ENCODE data around the gene TM4SF18. TPM values are rescaled to one million over a fixed set of nuclear protein-coding genes. Genes with fewer than 3 reads are reported as not detected.

TM4SF18 gene
- total RNA-seq, 3 donors from 2014 or later (not counting 1 experiment from before 2014, with no cell fraction given), result not detected

- Histone ChIP-seq H3K27ac (ENCODE audit: low read length) (no peak overlapping the region), H3K9me3 (ENCODE audit: control insufficient read depth, insufficient read depth, low read length) (no peaks in the 10 kb centered on the region), H3K4me1 (ENCODE audit: control insufficient read depth, insufficient read depth, low read length) (no peaks in the 10 kb centered on the region), H3K4me3 (ENCODE audit: low read length) (no peak overlapping the region), H3K36me3 (ENCODE audit: control insufficient read depth, insufficient read depth, low read length) (no peaks in the 10 kb centered on the region), H3K27me3 (ENCODE audit: control insufficient read depth, insufficient read depth, low read length) (no peaks in the 10 kb centered on the region)
- intact Hi-C loops (cut with micrococcal nuclease), result no loop called here
- Mint-ChIP-seq H3K27me3 (ENCODE audit: low read depth in 2 of 2) (peaks cover 3 to 26% of the 10 kb centered on the region in 2 donors), H3K4me1 (no peaks in the 10 kb centered on the region), H3K9me3 (no peaks in the 10 kb centered on the region), H3K4me3 (no peak overlapping the region), H3K27ac (no peak overlapping the region), H3K36me3 (no peaks in the 10 kb centered on the region)
- WGBS (ENCODE audit: insufficient coverage), result no CpG with 5 or more reads among the region's 2 CpGs
- no peak for DNase-seq
- no peak for ATAC-seq
- no peak for TF ChIP-seq CTCF (IDR thresholded peaks at IDR 0.05)
Observed at GRCh38 chr3:149305376-149305775, 28.1 kb downstream of the TM4SF18 start.

GRCh38 chr3:149299938-149300801 lies 33.3 kb downstream of the TM4SF18 start:
- no peak for DNase-seq
- no peaks in the 10 kb centered on the region for H3K9me3 Mint-ChIP-seq
- 54% methylated on average over 5 of the region's 5 CpGs for WGBS (ENCODE audit: insufficient coverage)

GRCh38 chr3:149296972-149297371 lies 36.5 kb downstream of the TM4SF18 start:
- no peaks in the 10 kb centered on the region for H3K27me3 ChIP-seq (ENCODE audit: control insufficient read depth, insufficient read depth, low read length)
- ATAC-seq (no peak), DNase-seq (no peak)
- H3K27ac ChIP-seq (ENCODE audit: low read length), result no peak overlapping the region
- Mint-ChIP-seq H3K9me3 (no peaks in the 10 kb centered on the region), H3K36me3 (no peaks in the 10 kb centered on the region), H3K4me1 (peaks cover 6 to 8% of the 10 kb centered on the region in 2 donors), H3K27me3 (ENCODE audit: low read depth in 2 of 2) (peaks cover 0 to 9% of the 10 kb centered on the region in 2 donors), H3K27ac (no peak overlapping the region), H3K4me3 (no peak overlapping the region)
- no peaks in the 10 kb centered on the region for H3K4me1 ChIP-seq (ENCODE audit: control insufficient read depth, insufficient read depth, low read length)
- no peak overlapping the region for H3K4me3 ChIP-seq (ENCODE audit: low read length)
- H3K36me3 ChIP-seq (ENCODE audit: control insufficient read depth, insufficient read depth, low read length), result no peaks in the 10 kb centered on the region
- no peaks in the 10 kb centered on the region for H3K9me3 ChIP-seq (ENCODE audit: control insufficient read depth, insufficient read depth, low read length)
- WGBS (ENCODE audit: insufficient coverage), result no CpG with 5 or more reads among the region's 2 CpGs
- intact Hi-C loops (cut with micrococcal nuclease), result no loop called here
- no peak for TF ChIP-seq CTCF (IDR thresholded peaks at IDR 0.05)

More at GRCh38 chr3:149299938-149300801, 33.3 kb downstream of the TM4SF18 start:
- no peaks in the 10 kb centered on the region for H3K27me3 ChIP-seq (ENCODE audit: control insufficient read depth, insufficient read depth, low read length)
- H3K4me1 Mint-ChIP-seq, result peaks cover 6 to 8% of the 10 kb centered on the region in 2 donors
- no peaks in the 10 kb centered on the region for H3K4me1 ChIP-seq (ENCODE audit: control insufficient read depth, insufficient read depth, low read length)
- peaks cover 3 to 26% of the 10 kb centered on the region in 2 donors for H3K27me3 Mint-ChIP-seq (ENCODE audit: low read depth in 2 of 2)
- H3K27ac ChIP-seq (ENCODE audit: low read length), result no peak overlapping the region
- H3K36me3 ChIP-seq (ENCODE audit: control insufficient read depth, insufficient read depth, low read length), result no peaks in the 10 kb centered on the region
- no peak overlapping the region for H3K27ac Mint-ChIP-seq
- intact Hi-C loops (cut with micrococcal nuclease), result no loop called here
- no peaks in the 10 kb centered on the region for H3K36me3 Mint-ChIP-seq
- no peak for ATAC-seq
- H3K4me3 ChIP-seq (ENCODE audit: low read length), result no peak overlapping the region
- H3K4me3 Mint-ChIP-seq, result no peak overlapping the region
- no peaks in the 10 kb centered on the region for H3K9me3 ChIP-seq (ENCODE audit: control insufficient read depth, insufficient read depth, low read length)
- TF ChIP-seq CTCF (IDR thresholded peaks at IDR 0.05), result no peak

Measured in natural killer cell (primary cell).